Left cardiac atrium (tissue), 4 donors: ENCODE results near the gene PNPLA5. TPM values are rescaled to one million over a fixed set of nuclear protein-coding genes. Genes with fewer than 3 reads are reported as not detected.

Experiments
- ATAC-seq, 2 donors: fragments of 200-7000 bp; cut with Tn5 transposase; one replicate each; pipeline ENCODE4 v1.9.1; 2020; ENCODE audit warnings: mild to moderate bottlenecking in 2 of 2, moderate library complexity in 2 of 2
- DNase-seq: peaks from one replicate; pipeline ENCODE4 v3.0.0-alpha.2; 2020
- intact Hi-C, 2 donors: fragments of 100-400 bp; cut with DNase I; formaldehyde crosslinking; loops; one replicate each; pipeline versions ENCODE4 v1.14.1 to v1.15.1; 2022 to 2023
- long read RNA-seq: library from polyadenylated mRNA; unstranded; transcript quantifications from one replicate; pipeline ENCODE4 v2.0.0, GENCODE V29; 2021
- total RNA-seq, 2 donors: library from RNA; stranded (reverse); fragmentation: NEBNext Ultra II Directional; extraction: Animal tissue kit (Norgen Biotek cat#: 25700); gene quantifications; one replicate each; pipeline ENCODE4 v1.2.1, GENCODE V29; 2021
- donor health status: DM: no; HTN: yes; CAD: no.
- donor health status: DM: no; HTN: yes; CAD: no; lungs with severe emphysema.
- donor health status: DM: yes; HTN: yes; CAD: no.
- donor health status: Dilated cardiomyopathy.

The PNPLA5 gene, protein sequence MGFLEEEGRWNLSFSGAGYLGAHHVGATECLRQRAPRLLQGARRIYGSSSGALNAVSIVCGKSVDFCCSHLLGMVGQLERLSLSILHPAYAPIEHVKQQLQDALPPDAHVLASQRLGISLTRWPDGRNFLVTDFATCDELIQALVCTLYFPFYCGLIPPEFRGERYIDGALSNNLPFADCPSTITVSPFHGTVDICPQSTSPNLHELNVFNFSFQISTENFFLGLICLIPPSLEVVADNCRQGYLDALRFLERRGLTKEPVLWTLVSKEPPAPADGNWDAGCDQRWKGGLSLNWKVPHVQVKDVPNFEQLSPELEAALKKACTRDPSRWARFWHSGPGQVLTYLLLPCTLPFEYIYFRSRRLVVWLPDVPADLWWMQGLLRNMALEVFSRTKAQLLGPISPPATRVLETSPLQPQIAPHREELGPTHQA
- not detected for total RNA-seq
- long read RNA-seq = 0 reads

DNA sequence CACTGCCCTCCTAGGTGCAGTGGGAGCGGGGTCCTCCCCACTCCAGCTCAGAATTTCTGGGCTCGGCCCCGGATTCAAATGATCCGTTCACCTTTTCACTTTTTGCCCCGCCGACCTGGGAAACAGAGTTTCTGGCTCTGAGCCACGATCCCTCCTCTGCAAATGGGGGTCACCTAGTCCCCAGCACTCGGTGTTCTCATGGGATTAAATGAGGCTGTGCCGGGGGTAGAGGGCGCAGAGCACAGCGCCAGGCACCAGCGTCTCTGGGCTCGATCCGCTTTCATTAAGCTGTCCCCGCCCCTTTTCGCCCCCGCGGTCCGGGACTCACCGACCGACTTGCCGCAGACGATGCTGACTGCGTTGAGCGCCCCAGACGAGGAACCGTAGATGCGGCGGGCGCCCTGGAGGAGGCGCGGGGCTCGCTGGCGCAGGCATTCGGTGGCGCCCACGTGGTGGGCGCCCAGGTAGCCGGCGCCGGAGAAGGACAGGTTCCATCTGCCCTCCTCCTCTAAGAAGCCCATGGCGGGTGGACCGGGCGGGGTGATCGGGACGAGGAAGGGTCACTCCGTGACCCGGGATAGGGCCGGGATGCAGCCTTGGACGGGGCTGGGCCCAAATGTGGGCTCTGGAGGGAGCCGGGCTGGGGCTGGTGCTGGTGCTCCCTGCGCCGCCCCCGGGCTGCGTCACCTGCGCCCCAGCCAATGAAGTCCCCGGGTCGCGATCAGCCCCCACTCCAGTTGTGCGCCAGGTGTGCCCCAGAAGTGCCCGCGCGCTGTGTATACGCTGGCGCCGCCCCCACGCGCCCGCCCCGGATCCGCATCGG, at the start of gene PNPLA5:
Gene PNPLA5 (minus strand): TSS at position 654 of the 823 bp plus-strand sequence. CDS start 133 bp downstream, at position 521.
- no peak for ATAC-seq
- DNase-seq = no peak
- intact Hi-C loops = no loop called here

GRCh38 chr22:43941449-43941848, 49.6 kb upstream of the PNPLA5 start:
- ATAC-seq = no peak
- intact Hi-C loops = no loop called here
- DNase-seq = no peak

- intact Hi-C loops = no loop called here
- DNase-seq (no peak), ATAC-seq (no peak)
These were observed 40.0 kb upstream of the PNPLA5 start for GRCh38 chr22:43931771-43932170.

GRCh38 chr22:43928908-43929307, 37.1 kb upstream of the PNPLA5 start:
- DNase-seq (no peak), ATAC-seq (no peak)
- intact Hi-C loops = no loop called here

GRCh38 chr22:43928468-43928867, 36.7 kb upstream of the PNPLA5 start:
- intact Hi-C loops = no loop called here
- no peak for DNase-seq
- no peak for ATAC-seq

- no peak for ATAC-seq
- no peak for DNase-seq
- intact Hi-C loops = no loop called here
These were observed 34.5 kb upstream of the PNPLA5 start for GRCh38 chr22:43926349-43926710.

GRCh38 chr22:43925433-43926348, 33.9 kb upstream of the PNPLA5 start:
- peak in 1 of 2 donors; percentile 39 for ATAC-seq
- intact Hi-C loops = no loop called here
- DNase-seq = no peak

- intact Hi-C loops = no loop called here
- ATAC-seq (no peak), DNase-seq (no peak)
These were observed 33.1 kb upstream of the PNPLA5 start for GRCh38 chr22:43924877-43925276.

DNA sequence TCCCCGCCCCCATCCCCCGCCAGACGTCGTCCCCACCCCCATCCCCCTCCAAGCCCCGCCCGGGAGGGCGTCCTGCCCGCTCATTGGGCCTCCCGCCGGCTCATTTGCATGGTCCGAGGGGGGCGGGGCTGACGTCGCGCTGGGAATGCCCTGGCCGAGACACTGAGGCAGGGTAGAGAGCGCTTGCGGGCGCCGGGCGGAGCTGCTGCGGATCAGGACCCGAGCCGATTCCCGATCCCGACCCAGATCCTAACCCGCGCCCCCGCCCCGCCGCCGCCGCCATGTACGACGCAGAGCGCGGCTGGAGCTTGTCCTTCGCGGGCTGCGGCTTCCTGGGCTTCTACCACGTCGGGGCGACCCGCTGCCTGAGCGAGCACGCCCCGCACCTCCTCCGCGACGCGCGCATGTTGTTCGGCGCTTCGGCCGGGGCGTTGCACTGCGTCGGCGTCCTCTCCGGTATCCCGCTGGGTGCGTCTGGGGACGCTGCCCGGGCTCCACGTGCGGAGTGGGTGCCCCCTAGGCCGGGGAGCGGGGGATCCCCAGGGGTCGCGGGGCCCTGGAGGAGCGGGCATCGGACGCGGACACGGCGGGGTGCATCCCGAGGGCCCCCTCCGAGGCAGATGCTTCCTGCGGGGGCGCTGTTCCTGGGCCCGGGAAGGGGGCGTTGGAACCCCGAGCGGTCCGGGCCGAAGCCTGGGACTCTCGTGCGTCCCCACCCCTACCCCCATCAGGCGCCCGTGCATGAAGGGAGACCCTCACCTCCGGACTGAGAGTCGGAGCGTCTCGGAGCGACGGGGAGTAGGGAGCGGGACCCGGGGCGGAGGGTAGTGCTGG, 32.0 kb upstream of the PNPLA5 start, which contains the start of gene PNPLA3:
Gene PNPLA3 (plus strand): TSS at position 175 of the 834 bp plus-strand sequence. CDS start 107 bp downstream, at position 282.
- DNase-seq (peak; percentile 93), ATAC-seq (peak; percentile 89 to 97)
- intact Hi-C loops = no loop called here

DNA sequence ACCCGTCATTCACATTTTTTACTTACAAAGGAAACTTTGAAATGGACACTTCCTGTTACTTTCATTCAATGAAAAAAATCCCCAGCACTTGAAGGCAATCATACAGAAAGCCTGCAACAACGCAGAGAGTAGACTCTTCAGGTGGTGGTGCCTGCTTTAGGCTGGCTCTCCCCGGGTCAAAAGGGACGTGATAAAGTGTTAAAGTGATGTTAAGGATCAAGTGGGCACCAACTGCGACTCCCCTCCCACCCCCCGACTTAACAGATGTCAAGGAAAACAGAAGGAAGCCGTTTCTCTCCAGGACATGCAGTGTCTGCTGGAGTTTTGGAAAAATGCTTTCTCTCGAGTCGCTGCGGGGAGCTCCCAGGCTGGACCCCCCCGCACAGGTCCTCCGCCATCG, 31.4 kb upstream of the PNPLA5 start:
- ATAC-seq (no peak), DNase-seq (no peak)
- intact Hi-C loops = no loop called here

- intact Hi-C loops = no loop called here
- DNase-seq = no peak
- no peak for ATAC-seq
These were observed 30.3 kb upstream of the PNPLA5 start for GRCh38 chr22:43922123-43922522.

DNA sequence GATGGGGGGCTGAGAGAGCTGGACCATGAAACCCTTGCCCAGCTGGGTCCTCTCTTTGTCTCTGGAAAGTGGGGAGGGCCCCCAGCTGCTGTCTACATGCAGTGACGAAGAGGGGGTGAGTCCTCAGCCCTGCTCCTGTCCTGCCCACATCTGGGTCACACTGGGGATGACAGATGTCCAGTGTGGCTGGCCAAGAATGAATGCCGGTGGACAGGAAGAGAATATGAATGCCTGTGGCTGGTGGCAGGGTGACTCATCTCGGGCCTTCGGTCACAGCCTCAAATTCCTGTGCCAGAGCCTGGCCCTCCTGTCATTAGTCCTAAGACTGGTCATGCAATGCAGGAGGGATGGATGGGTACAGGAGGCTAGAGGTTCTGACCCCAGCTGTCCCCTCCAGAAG, 29.6 kb upstream of the PNPLA5 start:
- ATAC-seq (no peak), DNase-seq (no peak)
- intact Hi-C loops = no loop called here

- DNase-seq = no peak
- peak in 1 of 2 donors; percentile 36 for ATAC-seq
- intact Hi-C loops = no loop called here
These were observed 27.5 kb upstream of the PNPLA5 start for GRCh38 chr22:43919106-43919973.

DNA sequence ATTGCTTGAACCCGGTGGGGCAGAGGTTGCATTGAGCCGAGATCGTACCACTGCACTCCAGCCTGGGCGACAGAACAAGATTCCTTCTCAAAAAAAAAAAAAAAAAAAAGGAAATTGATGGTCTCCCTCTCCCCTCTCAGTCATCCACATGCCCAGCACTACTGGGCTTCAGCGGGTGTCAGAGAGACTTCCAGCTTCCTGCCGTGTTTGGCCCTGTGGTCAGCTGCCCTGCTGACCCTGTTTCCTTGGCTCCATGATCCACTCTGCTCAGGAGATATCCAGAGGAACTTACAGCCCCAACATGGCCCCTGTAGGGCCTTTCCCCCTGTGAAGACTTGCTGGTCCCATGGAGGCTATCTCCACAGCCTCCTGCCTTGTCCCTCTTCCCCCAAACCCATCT, 25.7 kb upstream of the PNPLA5 start:
- DNase-seq (no peak), ATAC-seq (no peak)
- intact Hi-C loops = no loop called here

DNA sequence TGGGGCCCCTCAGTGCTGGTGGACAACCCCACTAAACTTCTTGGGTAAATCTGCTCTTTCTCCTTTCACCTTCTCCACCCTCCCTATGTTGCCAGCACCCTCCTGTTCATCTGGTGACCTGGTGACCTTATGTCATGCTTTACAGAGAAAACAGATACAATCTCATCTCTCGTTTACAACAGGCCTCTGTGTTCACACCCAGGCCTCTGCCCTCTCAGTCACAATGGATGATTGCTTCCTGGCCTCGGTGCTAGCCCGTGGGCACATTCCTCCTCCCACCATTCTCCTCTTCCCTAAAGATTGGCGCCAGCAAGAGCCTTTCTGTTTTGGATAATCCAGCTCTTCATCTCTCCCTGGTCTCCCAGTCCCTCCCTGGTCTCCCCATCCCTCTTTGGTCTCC, 19.5 kb upstream of the PNPLA5 start:
- no peak for ATAC-seq
- intact Hi-C loops = no loop called here
- DNase-seq = no peak

DNA sequence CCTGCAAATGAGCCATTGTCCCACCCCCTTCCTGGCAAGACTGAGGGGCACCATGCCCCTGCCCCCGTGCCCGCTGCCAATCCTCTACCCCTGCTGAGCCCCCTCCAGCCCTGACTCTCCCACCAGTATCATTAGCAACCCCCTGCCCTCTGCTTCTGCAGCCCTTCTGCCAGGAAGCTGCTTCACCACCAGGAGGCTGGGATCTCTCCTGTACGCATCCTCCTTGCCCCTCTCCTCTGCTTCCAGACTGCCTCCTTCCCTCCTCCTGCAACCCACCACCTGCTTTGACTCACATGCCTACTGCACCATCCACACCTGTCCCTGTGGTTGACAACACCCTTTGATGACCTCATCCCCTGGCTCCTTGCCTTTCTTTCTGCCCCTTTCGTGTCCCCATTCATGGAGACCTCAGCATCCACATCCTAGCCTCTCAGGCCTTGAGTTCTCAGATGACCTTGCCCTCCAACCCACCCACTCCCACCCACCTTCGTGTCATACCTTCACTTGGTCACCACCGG, 18.4 kb upstream of the PNPLA5 start:
- intact Hi-C loops = no loop called here
- no peak for ATAC-seq
- DNase-seq = no peak

DNA sequence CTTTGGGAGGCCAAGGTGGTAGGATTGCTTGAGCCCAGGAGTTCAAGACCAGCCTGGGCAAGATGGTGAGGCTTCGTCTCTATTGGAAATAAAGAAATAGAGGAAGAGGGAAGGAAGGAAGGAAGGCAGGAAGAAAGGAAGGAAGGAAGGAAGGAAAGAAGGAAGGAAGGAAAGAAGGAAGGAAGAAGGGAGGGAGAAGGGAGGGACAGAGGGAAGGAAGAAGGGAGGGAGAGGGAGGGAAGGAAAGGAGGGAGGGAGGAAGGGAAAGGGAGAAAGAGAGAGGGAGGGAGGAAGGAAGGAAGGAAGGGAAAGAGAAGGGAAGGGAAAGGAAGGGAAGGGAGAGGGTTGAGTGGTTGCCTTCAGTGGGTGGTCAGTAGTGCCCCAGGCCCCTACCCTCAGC, 17.9 kb upstream of the PNPLA5 start:
- no peak for DNase-seq
- intact Hi-C loops = no loop called here
- no peak for ATAC-seq
